Ureter (tissue), 1 donor: ENCODE data around the gene MMP24OS. TPM values are rescaled to one million over a fixed set of nuclear protein-coding genes. Genes with fewer than 3 reads are reported as not detected.
"Not testable (repeated sequence)": the region's sequence is repeated elsewhere in the genome, so short reads cannot be mapped to it uniquely, and the experiment has no call there.

Source experiments
- DNase-seq: peaks from one replicate; pipeline ENCODE4 v3.0.0-alpha.2; 2020; ENCODE audit warnings: low spot score
- total RNA-seq: library from RNA; stranded (reverse); gene quantifications from one replicate; pipeline ENCODE4 v1.2.4, GENCODE V29; 2023
- donor health status: DM: yes; HTN: yes; CAD: no.

MMP24OS gene
- total RNA-seq, 1 donor from 2014 or later: 103 TPM

DNA sequence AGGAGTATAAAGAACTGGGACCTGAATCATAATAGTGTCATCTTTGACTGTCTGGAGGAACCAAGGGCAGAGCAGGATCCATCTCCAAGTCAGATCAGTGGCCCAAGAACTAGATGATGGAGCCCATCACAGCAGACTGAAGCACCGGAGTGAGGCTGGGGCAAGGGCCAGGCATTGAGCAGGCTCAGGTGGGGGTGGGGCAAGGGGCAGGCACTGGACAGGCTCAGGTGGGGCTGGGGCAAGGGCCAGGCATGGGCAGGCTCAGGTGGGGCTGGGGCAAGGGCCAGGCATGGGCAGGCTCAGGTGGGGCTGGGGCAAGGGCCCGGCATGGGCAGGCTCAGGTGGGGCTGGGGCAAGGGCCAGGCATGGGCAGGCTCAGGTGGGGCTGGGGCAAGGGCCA is 25.3 kb downstream of the MMP24OS start:
- DNase-seq: not testable (repeated sequence)

- DNase-seq: no peak
Observed at GRCh38 chr20:35252037-35252461, 25.9 kb downstream of the MMP24OS start.

- no peak for DNase-seq
Observed at GRCh38 chr20:35251613-35251940, 26.3 kb downstream of the MMP24OS start.

- DNase-seq: no peak
Observed at GRCh38 chr20:35248641-35249475, 29.1 kb downstream of the MMP24OS start.

DNA sequence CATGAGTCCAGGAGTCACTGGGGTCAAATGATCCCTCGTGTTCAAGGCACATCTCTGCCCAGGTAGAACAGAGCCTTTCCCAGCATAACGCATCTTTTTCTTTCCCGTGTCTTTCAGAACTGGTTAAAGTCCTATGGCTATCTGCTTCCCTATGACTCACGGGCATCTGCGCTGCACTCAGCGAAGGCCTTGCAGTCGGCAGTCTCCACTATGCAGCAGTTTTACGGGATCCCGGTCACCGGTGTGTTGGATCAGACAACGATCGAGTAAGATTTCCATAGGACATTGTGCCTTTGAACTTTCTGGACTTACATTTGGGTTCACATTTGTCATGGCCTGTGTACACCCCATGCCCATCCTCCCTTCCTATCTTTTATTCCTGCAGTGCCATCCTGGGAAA is 31.2 kb downstream of the MMP24OS start:
- no peak for DNase-seq

DNA sequence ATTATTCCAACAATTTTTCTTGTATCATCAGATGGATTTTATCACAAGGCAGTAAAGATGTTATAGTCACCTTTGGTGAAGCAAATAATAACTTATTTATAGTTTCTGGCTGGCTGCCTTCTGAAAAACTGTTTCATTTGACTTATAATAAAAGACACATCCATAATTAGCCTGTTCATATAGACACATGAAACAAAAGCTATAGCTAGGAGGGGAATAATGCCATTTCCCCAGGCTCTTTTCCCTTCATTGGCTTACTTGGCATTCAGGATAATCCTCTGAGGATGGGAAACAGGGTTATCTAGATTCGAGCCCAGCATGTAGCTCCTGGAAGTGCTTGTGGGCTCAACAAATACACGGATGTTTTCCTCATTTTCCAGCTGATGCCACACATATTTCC is 33.9 kb downstream of the MMP24OS start:
- no peak for DNase-seq

- no peak for DNase-seq
Observed at GRCh38 chr20:35243317-35243716, 34.6 kb downstream of the MMP24OS start.

DNA sequence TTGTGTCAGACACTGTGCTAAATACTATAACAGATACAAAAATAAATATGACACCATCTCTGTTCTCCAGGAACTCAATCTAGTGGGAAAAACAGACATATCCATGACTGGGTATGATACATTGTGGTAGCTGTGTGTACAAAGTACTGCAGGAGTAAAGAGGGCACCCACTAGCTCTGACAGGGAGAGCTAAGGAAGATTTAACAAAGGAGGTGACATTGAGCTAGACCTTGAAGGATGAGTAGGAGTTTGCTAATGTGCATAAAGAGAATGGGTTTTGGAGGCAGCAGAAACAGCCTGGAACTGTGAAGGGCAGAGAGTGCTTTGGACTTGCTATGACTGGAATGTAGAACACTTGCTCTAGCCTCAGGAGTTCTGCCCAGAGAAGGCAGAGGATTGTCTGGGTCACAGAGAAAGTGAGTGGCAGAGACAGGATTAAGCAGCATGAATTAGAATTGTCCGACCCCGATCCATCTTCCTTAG is 37.1 kb downstream of the MMP24OS start:
- no peak for DNase-seq

- DNase-seq: no peak
Observed at GRCh38 chr20:35240083-35240810, 37.7 kb downstream of the MMP24OS start.

DNA sequence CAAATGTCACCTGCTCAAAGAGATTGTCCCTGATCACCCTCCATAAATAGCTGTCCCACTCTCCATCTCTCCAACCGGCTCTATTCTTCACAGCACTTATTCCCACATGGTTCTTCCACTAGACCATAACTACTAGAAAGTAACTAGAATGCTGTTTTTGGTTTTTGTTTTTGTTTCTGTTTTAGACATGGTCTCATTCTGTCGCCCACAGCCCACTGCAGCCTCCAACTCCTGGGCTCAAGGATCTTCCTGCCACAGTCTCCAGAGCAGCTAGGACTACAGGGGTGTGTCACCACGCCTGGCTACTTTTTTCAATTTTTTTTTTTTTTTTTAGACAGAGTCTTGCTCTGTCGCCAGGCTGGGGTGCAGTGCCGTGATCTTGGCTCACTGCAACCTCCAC is 39.2 kb downstream of the MMP24OS start:
- DNase-seq: no peak

GRCh38 chr20:35238170-35238569 is 39.8 kb downstream of the MMP24OS start:
- DNase-seq: no peak

DNA sequence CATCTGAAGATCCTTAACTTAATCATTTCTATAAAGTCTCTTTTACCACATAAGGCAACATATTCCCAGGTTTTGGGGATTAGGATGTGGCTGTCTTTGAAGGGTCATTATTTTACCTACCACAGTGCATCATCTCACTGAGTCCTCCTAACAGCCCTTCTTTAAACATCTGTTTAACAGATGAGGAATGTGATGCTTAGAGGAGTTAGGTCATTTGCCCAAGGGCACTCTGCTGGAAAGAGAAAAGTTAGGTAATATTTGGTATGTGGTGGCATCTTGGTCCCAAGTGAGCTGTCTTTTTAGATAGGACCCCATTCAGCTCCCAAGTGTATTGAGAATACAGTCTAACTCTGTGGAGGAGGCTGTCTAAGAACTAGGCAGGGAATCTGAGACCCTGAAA is 40.4 kb downstream of the MMP24OS start:
- no peak for DNase-seq

DNA sequence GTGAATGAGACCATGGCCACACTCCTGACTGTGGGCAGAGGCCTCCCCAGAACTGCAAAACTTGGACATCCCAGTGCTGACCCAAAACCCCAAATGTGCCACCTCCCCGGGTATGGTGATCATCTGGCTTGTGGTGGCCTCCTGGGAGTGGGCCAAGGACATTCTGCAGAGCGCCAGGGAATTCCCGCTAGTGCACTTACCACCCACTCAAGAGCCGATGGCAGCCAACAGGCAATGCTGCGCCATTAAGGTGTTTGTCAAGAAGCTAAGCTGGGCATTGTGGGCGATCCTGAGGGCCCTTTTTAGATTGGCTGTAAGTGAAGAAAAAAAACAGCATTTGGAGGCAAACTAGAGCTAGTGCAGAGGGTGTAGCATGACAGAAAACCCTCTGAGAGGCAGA is 42.0 kb downstream of the MMP24OS start:
- no peak for DNase-seq

GRCh38 chr20:35232575-35232974 is 45.3 kb downstream of the MMP24OS start:
- DNase-seq: no peak

- no peak for DNase-seq
Observed at GRCh38 chr20:35226884-35227681, 50.8 kb downstream of the MMP24OS start.

Other genes with a start within 250 kb of the MMP24OS start
- 57.5 TPM for gene TRPC4AP, start 185.3 kb downstream of the MMP24OS start, total RNA-seq
- gene EDEM2, start 130.8 kb downstream of the MMP24OS start, total RNA-seq: 20.5 TPM
- gene PROCR, start 106.0 kb downstream of the MMP24OS start, total RNA-seq: 17.6 TPM
- gene MMP24, start 51.4 kb downstream of the MMP24OS start, total RNA-seq: 0.55 TPM
- gene EIF6, start 6.7 kb upstream of the MMP24OS start, total RNA-seq: 191 TPM
- gene FAM83C, start 14.3 kb upstream of the MMP24OS start, total RNA-seq: 4.0 TPM
- gene UQCC1, start 133.9 kb upstream of the MMP24OS start, total RNA-seq: 66.9 TPM
- gene GDF5, start 160.1 kb upstream of the MMP24OS start, total RNA-seq: 0.34 TPM
- 30.9 TPM for gene CEP250, start 177.5 kb upstream of the MMP24OS start, total RNA-seq